GM12801 (cell line): ENCODE results near the gene BRD2.

Source experiments
- TF ChIP-seq, protein P1 (sequence below): IDR thresholded peaks from one replicate; pipeline ENCODE4 v1.5.1; 2011; ENCODE audit warnings: control low read depth; ENCODE audit not compliant: insufficient read length; ENCODE audit errors: extremely low read depth

Gene BRD2

GRCh38 chr6:33019372-33019771 lies 51.0 kb downstream of the BRD2 start:
- TF ChIP-seq, protein P1, sequence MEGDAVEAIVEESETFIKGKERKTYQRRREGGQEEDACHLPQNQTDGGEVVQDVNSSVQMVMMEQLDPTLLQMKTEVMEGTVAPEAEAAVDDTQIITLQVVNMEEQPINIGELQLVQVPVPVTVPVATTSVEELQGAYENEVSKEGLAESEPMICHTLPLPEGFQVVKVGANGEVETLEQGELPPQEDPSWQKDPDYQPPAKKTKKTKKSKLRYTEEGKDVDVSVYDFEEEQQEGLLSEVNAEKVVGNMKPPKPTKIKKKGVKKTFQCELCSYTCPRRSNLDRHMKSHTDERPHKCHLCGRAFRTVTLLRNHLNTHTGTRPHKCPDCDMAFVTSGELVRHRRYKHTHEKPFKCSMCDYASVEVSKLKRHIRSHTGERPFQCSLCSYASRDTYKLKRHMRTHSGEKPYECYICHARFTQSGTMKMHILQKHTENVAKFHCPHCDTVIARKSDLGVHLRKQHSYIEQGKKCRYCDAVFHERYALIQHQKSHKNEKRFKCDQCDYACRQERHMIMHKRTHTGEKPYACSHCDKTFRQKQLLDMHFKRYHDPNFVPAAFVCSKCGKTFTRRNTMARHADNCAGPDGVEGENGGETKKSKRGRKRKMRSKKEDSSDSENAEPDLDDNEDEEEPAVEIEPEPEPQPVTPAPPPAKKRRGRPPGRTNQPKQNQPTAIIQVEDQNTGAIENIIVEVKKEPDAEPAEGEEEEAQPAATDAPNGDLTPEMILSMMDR = no peak

- TF ChIP-seq, protein P1 = no peak
Observed at GRCh38 chr6:33021917-33022316, 53.5 kb downstream of the BRD2 start.

DNA sequence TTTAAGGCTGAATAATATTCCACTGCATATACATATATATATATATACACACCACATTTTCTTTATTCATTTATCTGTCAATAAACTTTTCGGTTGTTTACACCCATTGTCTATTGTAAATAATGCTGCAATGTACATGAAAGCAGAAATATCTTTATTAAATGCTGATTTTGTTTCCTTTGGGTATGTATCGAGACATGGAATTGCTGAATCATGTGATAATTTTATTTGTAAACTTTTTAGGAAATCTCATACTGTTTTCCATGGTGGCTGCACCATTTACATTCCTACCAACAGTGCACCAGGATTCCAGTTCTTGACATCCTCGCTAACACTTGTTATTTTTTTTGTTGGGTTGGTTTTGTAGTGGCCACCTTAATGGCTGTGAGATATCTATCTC lies 55.1 kb downstream of the BRD2 start:
- TF ChIP-seq, protein P1 = no peak

DNA sequence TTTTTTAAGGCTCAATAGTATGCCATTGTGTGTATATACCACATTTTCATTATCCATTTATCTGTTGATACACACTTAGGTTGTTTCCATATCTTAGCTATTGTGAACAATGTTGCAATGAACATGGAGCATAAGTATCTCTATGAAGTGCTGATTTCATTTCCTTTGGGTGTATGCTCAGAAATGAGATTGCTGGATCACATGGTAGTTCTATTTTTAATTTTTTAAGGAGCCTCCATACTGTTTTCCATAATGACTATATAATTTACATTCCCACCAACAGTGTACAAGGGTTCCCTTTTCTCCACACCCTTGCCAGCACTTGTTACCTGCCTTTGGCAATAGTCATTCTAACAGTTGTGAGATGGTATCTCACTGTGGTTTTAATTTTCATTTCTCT lies 56.1 kb downstream of the BRD2 start:
- TF ChIP-seq, protein P1 = no peak

- TF ChIP-seq, protein P1 = no peak
Observed at GRCh38 chr6:33028220-33028849, 59.9 kb downstream of the BRD2 start.

DNA sequence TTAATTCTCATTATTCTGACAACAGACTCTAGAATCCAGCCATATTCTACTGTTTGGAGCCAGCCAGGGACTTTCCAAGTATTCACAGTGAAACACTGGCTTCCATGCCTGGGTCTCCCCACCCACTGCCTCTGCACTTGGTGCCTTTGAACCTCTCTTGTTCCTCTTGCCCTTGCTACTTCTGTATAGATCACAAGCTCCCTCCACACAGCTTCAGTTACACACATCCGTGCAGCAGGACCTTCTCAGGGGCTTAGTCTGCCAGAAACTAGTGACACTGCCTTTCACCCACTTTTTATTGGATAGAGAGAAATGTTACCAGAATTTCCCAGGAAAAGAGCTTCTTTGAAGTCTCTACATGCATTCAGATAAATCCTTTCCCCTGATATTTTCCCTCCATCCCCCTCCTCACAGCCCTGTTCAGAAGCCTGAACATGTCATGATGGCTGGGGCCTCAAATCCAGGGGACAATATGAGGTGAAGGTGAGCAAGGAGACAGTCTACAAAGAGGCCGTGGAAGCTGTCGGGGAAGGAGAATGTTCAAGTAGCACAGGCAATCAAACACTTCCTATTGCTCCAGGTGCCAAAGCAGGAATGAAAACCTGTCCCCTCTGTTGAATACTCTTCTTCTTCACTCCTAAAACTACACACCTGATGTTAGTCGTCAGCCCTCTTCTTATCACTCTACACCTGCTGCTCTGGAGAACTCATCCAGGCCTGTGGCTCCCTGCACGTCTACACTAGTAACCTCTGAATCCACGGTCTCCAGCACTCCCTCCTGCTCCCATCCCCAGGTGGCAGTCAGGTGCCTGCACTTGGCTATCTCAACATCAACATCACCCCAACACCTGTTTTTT lies 61.2 kb downstream of the BRD2 start:
- TF ChIP-seq, protein P1 = no peak

DNA sequence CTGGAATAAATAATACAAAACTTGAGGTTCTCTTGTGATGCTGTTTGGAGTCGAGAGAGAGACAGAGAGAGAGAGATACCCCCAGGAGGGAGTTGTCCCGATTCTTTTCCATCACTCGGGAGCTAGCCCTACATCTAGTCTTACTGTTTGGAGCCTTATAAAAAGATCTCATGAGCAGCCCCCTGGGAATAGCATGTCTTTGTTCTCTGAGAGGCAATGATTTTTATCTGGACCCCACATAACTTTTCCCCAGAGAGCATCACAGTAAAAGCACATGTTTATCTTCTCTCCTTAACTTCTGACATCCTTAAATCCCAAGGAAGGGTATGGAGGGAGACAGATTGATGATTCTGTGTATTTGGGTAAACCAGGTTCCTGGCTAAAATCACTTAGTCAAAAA lies 61.9 kb downstream of the BRD2 start:
- TF ChIP-seq, protein P1 = no peak
